Gastrocnemius medialis (tissue), 4 donors: ENCODE results near the gene INCA1. TPM values are rescaled to one million over a fixed set of nuclear protein-coding genes. Genes with fewer than 3 reads are reported as not detected.

ENCODE experiments used
- ATAC-seq, 2 donors: fragments of 150-250 bp; one replicate each; pipeline ENCODE4 v1.9.1; 2016
- DNase-seq, 2 donors: peaks; one replicate each; pipeline ENCODE4 v3.0.0-alpha.2; 2019
- H3K27ac ChIP-seq, 4 donors: fragments of 200-600 bp; sonication (generic); 1 replicate in 1 of 4; 2 replicates in 3 of 4; pipeline ENCODE4 v1.5.1; 2016 to 2018; ENCODE audit warnings: mild to moderate bottlenecking in 2 of 4, moderate library complexity in 1 of 4
- H3K27me3 ChIP-seq, 3 donors: fragments of 200-600 bp; sonication (generic) in 2 of 3; 1 replicate in 1 of 3; 2 replicates in 2 of 3; pipeline versions ENCODE4 v1.5.1 to v1.6.0; 2016 to 2019; ENCODE audit warnings: mild to moderate bottlenecking in 1 of 3, moderate library complexity in 1 of 3
- H3K36me3 ChIP-seq, 2 donors: fragments of 200-600 bp; sonication (generic) in 1 of 2; one replicate each; pipeline ENCODE4 v1.5.1; 2017 to 2018
- H3K4me1 ChIP-seq, 2 donors: fragments of 200-600 bp; sonication (generic) in 1 of 2; one replicate each; pipeline ENCODE4 v1.5.1; 2016 to 2017; ENCODE audit warnings: mild to moderate bottlenecking in 2 of 2
- H3K4me3 ChIP-seq, 4 donors: fragments of 200-600 bp; sonication (generic) in 3 of 4; 1 replicate in 1 of 4; 2 replicates in 3 of 4; pipeline ENCODE4 v1.5.1; 2016 to 2019; ENCODE audit warnings: mild to moderate bottlenecking in 2 of 4
- H3K9me3 ChIP-seq, 3 donors: fragments of 200-600 bp; sonication (generic) in 2 of 3; 1 replicate in 1 of 3; 2 replicates in 2 of 3; pipeline ENCODE4 v1.5.1; 2016 to 2019
- CTCF ChIP-seq, 5 experiments: fragments of 450-650 bp in 3 of 5; fragments of 200-600 bp in 2 of 5; sonication (generic) in 2 of 5; IDR thresholded peaks in 4 of 5; conservative IDR thresholded peaks in 1 of 5; 1 replicate in 4 of 5; 2 replicates in 1 of 5; pipeline ENCODE4 v1.5.1; 2016 to 2019; ENCODE audit warnings: antibody characterized with exemption in 5 of 5, mild to moderate bottlenecking in 3 of 5, moderate library complexity in 3 of 5
- POLR2A ChIP-seq, 2 donors: fragments of 450-650 bp; IDR thresholded peaks; one replicate each; pipeline ENCODE4 v1.6.1; 2017; ENCODE audit warnings: antibody characterized with exemption in 2 of 2, mild to moderate bottlenecking in 2 of 2, moderate library complexity in 2 of 2
- in situ Hi-C, 4 donors: fragments of 200-750 bp; cut with MboI; loops; one replicate each; pipeline versions ENCODE4 v1.15.0 to v1.8.0; 2017; ENCODE audit warnings: low sequenced_read_pairs in 4 of 4
- intact Hi-C: fragments of 100-400 bp; cut with DNase I; formaldehyde crosslinking; loops from one replicate; pipeline ENCODE4 v1.15.1; 2023; ENCODE audit warnings: low total_unique reads
- total RNA-seq, 4 donors: library from RNA; depleted of rRNA; stranded (reverse); fragments of >200 nt; gene quantifications; one replicate each; pipeline versions ENCODE4 v1.1.0 to v1.2.3, GENCODE V29; 2016

INCA1 gene
- total RNA-seq, 4 donors from 2014 or later = 1.9 to 5.7 (median 4.3) TPM

GRCh38 chr17:4998732-4999429 lies 1.6 kb upstream of the INCA1 start:
- Histone ChIP-seq H3K27ac (peak overlapping the region; percentile 98 to 99 (median 99)), H3K9me3 (no peaks in the 10 kb centered on the region), H3K4me1 (peaks cover 44 to 51% of the 10 kb centered on the region in 2 donors), H3K27me3 (no peaks in the 10 kb centered on the region), H3K36me3 (peaks cover 0 to 29% of the 10 kb centered on the region in 2 donors), H3K4me3 (peak overlapping the region; percentile 80 to 99 (median 96))
- peak in 1 of 2 donors; percentile 19 for TF ChIP-seq POLR2A (IDR thresholded peaks at IDR 0.05)
- no peak for TF ChIP-seq CTCF (IDR thresholded peaks at IDR 0.05 in 4 of 5, conservative IDR thresholded peaks at IDR 0.05 in 1 of 5)
- ATAC-seq = no peak
- intact Hi-C loops (no loop called here), in situ Hi-C loops (no loop called here)
- DNase-seq = peak in 1 of 2 donors; percentile 42

DNA sequence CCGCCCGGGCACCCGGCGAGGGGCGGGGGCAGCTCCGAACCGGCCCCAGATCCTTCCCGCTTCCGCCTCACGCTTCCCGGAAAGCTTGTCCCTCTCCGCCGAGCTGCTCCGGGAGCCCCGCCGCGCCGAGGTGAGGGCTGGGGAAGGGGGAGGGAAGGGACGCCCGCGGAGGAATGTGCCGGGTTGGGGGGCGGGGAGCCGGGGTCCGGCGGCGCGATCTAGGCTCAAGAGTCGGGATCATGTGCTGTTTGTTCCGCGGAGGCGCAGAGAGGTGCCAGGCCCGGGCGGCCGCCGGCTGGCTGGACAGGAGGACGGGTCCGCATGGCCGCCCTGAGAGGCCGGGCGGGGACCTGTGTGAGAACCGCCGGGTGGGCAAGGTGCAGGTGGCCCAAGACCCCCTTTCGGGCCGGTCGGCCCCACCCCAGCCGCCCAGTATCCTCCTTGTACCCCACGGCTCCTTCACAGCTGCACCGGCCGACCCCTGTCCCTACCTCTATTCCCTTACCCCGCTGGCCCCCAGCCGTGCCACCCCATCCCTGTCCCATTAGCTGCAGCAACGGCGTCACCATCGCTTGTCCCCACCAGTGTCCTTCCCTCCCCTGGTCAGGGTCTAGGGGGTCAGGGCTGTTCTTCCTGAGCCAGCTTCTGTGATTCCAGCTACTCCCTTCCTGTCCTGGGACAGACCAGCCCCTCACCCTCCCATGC lies 857 bp upstream of the INCA1 start:
- peak; percentile 50 to 67 for DNase-seq
- peak overlapping the region; percentile 80 to 99 (median 96) for H3K4me3 ChIP-seq
- no peaks in the 10 kb centered on the region for H3K9me3 ChIP-seq
- peak; percentile 7 to 9 for ATAC-seq
- H3K27me3 ChIP-seq = no peaks in the 10 kb centered on the region
- peaks cover 44 to 46% of the 10 kb centered on the region in 2 donors for H3K4me1 ChIP-seq
- intact Hi-C loops = no loop called here
- peaks cover 0 to 22% of the 10 kb centered on the region in 2 donors for H3K36me3 ChIP-seq
- TF ChIP-seq POLR2A (IDR thresholded peaks at IDR 0.05) (peak; percentile 81 to 82), CTCF (IDR thresholded peaks at IDR 0.05 in 4 of 5, conservative IDR thresholded peaks at IDR 0.05 in 1 of 5) (no peak)
- in situ Hi-C loops = no loop called here
- H3K27ac ChIP-seq = peak overlapping the region; percentile 98 to 99 (median 99)

GRCh38 chr17:4994081-4994595 lies 3.2 kb downstream of the INCA1 start:
- no peak for ATAC-seq
- H3K4me3 ChIP-seq = no peak overlapping the region
- intact Hi-C loops (no loop called here), in situ Hi-C loops (no loop called here)
- H3K27ac ChIP-seq = no peak overlapping the region
- DNase-seq = no peak
- H3K4me1 ChIP-seq = peaks cover 8 to 10% of the 10 kb centered on the region in 2 donors
- no peaks in the 10 kb centered on the region for H3K36me3 ChIP-seq
- TF ChIP-seq CTCF (IDR thresholded peaks at IDR 0.05 in 4 of 5, conservative IDR thresholded peaks at IDR 0.05 in 1 of 5) (no peak), POLR2A (IDR thresholded peaks at IDR 0.05) (no peak)
- no peaks in the 10 kb centered on the region for H3K9me3 ChIP-seq
- H3K27me3 ChIP-seq = no peaks in the 10 kb centered on the region

DNA sequence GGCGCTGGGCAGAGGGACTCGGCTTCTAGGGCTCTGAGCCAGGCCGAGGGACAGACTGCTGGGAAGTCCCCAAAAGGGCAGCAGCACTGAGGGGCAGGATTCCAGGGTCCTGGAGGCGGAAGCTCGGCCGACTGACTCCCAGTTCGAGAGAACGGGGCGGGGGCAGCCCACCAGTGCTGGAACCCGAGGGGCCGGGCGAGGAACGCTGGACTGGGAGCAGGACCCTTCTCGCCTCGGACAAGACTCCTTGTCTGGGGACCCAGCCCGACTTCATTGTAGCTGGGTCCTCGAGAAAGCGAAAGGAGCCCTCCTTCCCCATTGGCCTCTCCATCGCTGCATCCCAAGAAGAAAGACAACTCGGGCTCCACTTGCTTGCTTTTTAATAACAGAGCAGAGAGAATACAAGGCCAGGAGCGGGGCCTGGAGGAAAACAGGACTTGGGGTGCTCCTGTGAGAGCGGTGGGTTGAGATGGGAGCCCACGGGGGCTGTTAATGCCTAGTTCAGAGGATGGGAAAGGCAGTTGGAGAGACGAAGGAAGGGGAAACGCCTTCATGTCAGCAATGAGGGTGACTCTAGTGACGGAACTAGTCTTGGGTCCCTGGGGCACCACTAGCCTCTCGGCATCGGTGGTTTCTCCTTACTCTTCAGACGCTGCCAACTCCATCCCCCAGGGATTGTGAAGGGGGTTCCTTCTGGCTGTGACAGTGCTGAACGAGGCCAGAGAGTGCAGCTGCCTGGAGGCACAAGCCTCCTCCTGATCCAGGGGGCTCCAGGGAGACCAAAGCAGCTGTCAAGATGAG lies 9.4 kb downstream of the INCA1 start:
- H3K4me1 ChIP-seq = peaks cover 17 to 20% of the 10 kb centered on the region in 2 donors
- in situ Hi-C loops = loop anchor here (5.0 to 10.0 kb wide), 3 partner anchors 73 to 77 kb away; no protein-coding TSS in a partner anchor
- H3K27ac ChIP-seq = peak overlapping the region; percentile 88 to 98 (median 96)
- H3K36me3 ChIP-seq = peaks cover 0 to 14% of the 10 kb centered on the region in 2 donors
- ATAC-seq (peak in 1 of 2 donors; percentile 40), DNase-seq (peak in 1 of 2 donors; percentile 31)
- peak overlapping the region; percentile 76 to 100 (median 94) for H3K4me3 ChIP-seq
- no peaks in the 10 kb centered on the region for H3K27me3 ChIP-seq
- TF ChIP-seq CTCF (IDR thresholded peaks at IDR 0.05 in 4 of 5, conservative IDR thresholded peaks at IDR 0.05 in 1 of 5) (no peak), POLR2A (IDR thresholded peaks at IDR 0.05) (peak in 1 of 2 donors; percentile 27)
- H3K9me3 ChIP-seq = no peaks in the 10 kb centered on the region
- intact Hi-C loops = loop anchor here (1.0 to 2.0 kb wide), 3 partner anchors 21 to 79 kb away; partner anchors contain the start of genes RNF167, SLC25A11 and SPAG7
